ENCODE results near the gene SINHCAF.
"Not testable (repeated sequence)": the region's sequence is repeated elsewhere in the genome, so short reads cannot be mapped to it uniquely, and the experiment has no call there.

DNA sequence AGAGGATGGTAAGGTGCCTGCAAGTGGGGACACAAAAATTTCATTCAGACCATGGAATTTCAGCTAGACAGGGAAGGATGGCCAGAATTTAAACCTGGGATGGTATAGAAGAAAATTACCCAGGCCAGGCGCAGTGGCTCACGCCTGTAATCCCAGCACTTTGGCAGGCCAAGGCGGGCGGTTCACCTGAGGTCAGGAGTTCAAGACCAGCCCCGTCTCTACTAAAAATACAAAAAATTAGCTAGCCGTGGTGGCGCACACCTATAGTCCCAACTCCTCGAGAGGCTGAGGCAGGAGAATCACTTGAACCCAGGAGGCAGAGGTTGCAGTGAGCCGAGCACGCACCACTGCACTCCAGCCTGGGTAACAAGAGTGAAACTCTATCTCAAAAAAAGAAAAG lies 87.6 kb downstream of the SINHCAF start:
- not testable (repeated sequence) for TF ChIP-seq POLR2AphosphoS5, POLR2A (IDR thresholded peaks at IDR 0.05)
- TF ChIP-seq, protein P1, sequence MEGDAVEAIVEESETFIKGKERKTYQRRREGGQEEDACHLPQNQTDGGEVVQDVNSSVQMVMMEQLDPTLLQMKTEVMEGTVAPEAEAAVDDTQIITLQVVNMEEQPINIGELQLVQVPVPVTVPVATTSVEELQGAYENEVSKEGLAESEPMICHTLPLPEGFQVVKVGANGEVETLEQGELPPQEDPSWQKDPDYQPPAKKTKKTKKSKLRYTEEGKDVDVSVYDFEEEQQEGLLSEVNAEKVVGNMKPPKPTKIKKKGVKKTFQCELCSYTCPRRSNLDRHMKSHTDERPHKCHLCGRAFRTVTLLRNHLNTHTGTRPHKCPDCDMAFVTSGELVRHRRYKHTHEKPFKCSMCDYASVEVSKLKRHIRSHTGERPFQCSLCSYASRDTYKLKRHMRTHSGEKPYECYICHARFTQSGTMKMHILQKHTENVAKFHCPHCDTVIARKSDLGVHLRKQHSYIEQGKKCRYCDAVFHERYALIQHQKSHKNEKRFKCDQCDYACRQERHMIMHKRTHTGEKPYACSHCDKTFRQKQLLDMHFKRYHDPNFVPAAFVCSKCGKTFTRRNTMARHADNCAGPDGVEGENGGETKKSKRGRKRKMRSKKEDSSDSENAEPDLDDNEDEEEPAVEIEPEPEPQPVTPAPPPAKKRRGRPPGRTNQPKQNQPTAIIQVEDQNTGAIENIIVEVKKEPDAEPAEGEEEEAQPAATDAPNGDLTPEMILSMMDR (IDR thresholded peaks at IDR 0.05) = not testable (repeated sequence)

Data from breast epithelium (tissue), 3 donors.